B cell (primary cell): ENCODE measurements around the gene RGS14. TPM values are rescaled to one million over a fixed set of nuclear protein-coding genes. Genes with fewer than 3 reads are reported as not detected.

ENCODE experiments used
- ATAC-seq: fragments of 200-7000 bp; cut with Tn5 transposase; one replicate; pipeline ENCODE4 v1.10.0; 2021; ENCODE audit warnings: low read depth, mild to moderate bottlenecking, moderate number of reproducible peaks, moderate library complexity
- CTCF ChIA-PET: fragments of 350-600 bp; sonication (Branson Sonifier 250); formaldehyde crosslinking; loops from one replicate; lab custom pipeline; 2021; ENCODE audit warnings: antibody characterized with exemption, inconsistent platforms; lab: Charles Lee
- POLR2A ChIA-PET: fragments of 350-600 bp; sonication (Branson Sonifier 250); formaldehyde crosslinking; loops from one replicate; lab custom pipeline; 2021; ENCODE audit warnings: antibody characterized with exemption; lab: Charles Lee
- DNase-seq: peaks from one replicate; pipeline ENCODE4 v3.0.0; 2013
- H2AFZ ChIP-seq: 2 replicates; pipeline ENCODE4 v1.6.1; 2012; ENCODE audit warnings: mild to moderate bottlenecking, low read depth, low read length; ENCODE audit not compliant: insufficient read depth, poor library complexity, severe bottlenecking
- H3K27ac ChIP-seq, 2 donors: 1 replicate in 1 of 2; 2 replicates in 1 of 2; pipeline ENCODE4 v1.5.1; 2012 to 2013; ENCODE audit warnings: low read length in 2 of 2, mild to moderate bottlenecking in 2 of 2, moderate library complexity in 1 of 2
- H3K27me3 ChIP-seq, 4 experiments: fragments of 200-600 bp in 1 of 4; sonication (generic) in 1 of 4; replicated peaks in 1 of 4; 1 replicate in 2 of 4; 2 replicates in 2 of 4; pipeline versions ENCODE4 v1.6.1 to v1.7.0; 2013 to 2016; ENCODE audit warnings: low read length in 3 of 4, mild to moderate bottlenecking in 2 of 4, mixed read lengths in 1 of 4, moderate library complexity in 1 of 4; ENCODE audit not compliant: insufficient read depth in 4 of 4, control insufficient read depth in 3 of 4; ENCODE audit errors: control extremely low read depth in 1 of 4
- H3K36me3 ChIP-seq, 2 experiments: replicated peaks in 1 of 2; 1 replicate in 1 of 2; 2 replicates in 1 of 2; pipeline versions ENCODE4 v1.6.1 to v1.7.1; 2013; ENCODE audit warnings: low read length in 1 of 2; ENCODE audit not compliant: insufficient read depth in 2 of 2, control insufficient read depth in 1 of 2; ENCODE audit errors: control extremely low read depth in 1 of 2, extremely low read depth in 1 of 2
- H3K4me1 ChIP-seq, 2 donors: fragments of 200-600 bp in 1 of 2; sonication (generic) in 1 of 2; 1 replicate in 1 of 2; 2 replicates in 1 of 2; pipeline versions ENCODE4 v1.5.1 to v1.6.1; 2013 to 2017; ENCODE audit warnings: low read length in 2 of 2; ENCODE audit not compliant: control insufficient read depth in 2 of 2, insufficient read depth in 2 of 2
- H3K4me2 ChIP-seq: replicated peaks from 2 replicates; pipeline ENCODE3; 2012; ENCODE audit warnings: mild to moderate bottlenecking, low read depth, low read length; ENCODE audit not compliant: poor library complexity, severe bottlenecking
- H3K4me3 ChIP-seq, 5 experiments: fragments of 200-600 bp in 1 of 5; sonication (generic) in 1 of 5; 1 replicate in 3 of 5; 2 replicates in 2 of 5; pipeline versions ENCODE4 v1.5.1 to v1.7.0; 2011 to 2016; ENCODE audit warnings: low read length in 4 of 5, mild to moderate bottlenecking in 4 of 5, low read depth in 2 of 5, control low read depth in 1 of 5, moderate library complexity in 1 of 5; ENCODE audit not compliant: insufficient read depth in 1 of 5; ENCODE audit errors: control extremely low read depth in 1 of 5, extremely low read depth in 1 of 5
- H3K79me2 ChIP-seq: fragments of 200-600 bp; sonication (generic); one replicate; pipeline ENCODE4 v1.6.0; 2016; ENCODE audit warnings: low read length; ENCODE audit not compliant: control insufficient read depth, insufficient read depth
- H3K9ac ChIP-seq: fragments of 200-600 bp; sonication (generic); 2 replicates; pipeline ENCODE4 v1.6.1; 2017; ENCODE audit warnings: mild to moderate bottlenecking, low read length, moderate library complexity
- H3K9me3 ChIP-seq, 3 donors: one replicate each; pipeline versions ENCODE4 v1.6.1 to v1.7.1; 2013; ENCODE audit warnings: low read length in 2 of 3; ENCODE audit not compliant: control insufficient read depth in 2 of 3, insufficient read depth in 1 of 3; ENCODE audit errors: control extremely low read depth in 1 of 3
- H4K20me1 ChIP-seq: 2 replicates; pipeline ENCODE4 v1.6.0; 2012; ENCODE audit warnings: mild to moderate bottlenecking, low read length; ENCODE audit not compliant: insufficient read depth, control insufficient read depth, poor library complexity, severe bottlenecking
- H3K27ac Mint-ChIP-seq: one replicate; pipeline ENCODE4 v1.8.0; 2021; ENCODE audit warnings: mixed read lengths
- H3K27me3 Mint-ChIP-seq: one replicate; pipeline ENCODE4 v1.8.0; 2021; ENCODE audit warnings: mixed read lengths
- H3K4me1 Mint-ChIP-seq: one replicate; pipeline ENCODE4 v1.8.0; 2021; ENCODE audit warnings: mixed read lengths
- H3K4me3 Mint-ChIP-seq: one replicate; pipeline ENCODE4 v1.8.0; 2021; ENCODE audit warnings: mixed read lengths
- H3K9me3 Mint-ChIP-seq: one replicate; pipeline ENCODE4 v1.8.0; 2022; ENCODE audit warnings: mixed read lengths; ENCODE audit not compliant: insufficient read depth
- CTCF ChIP-seq: fragments of 200-600 bp; IDR thresholded peaks from one replicate; pipeline ENCODE4 v1.8.0; 2022; ENCODE audit warnings: antibody characterized with exemption, mild to moderate bottlenecking
- EZH2 ChIP-seq: IDR thresholded peaks from 2 replicates; pipeline ENCODE4 v1.6.1; 2012; ENCODE audit warnings: borderline replicate concordance, low read depth, mild to moderate bottlenecking, moderate library complexity, low read length; ENCODE audit not compliant: insufficient read depth, poor library complexity, severe bottlenecking
- WGBS: methylation state at CpG from one replicate; pipeline ENCODE4 v1.1.5; 2013; ENCODE audit warnings: missing lambda C conversion rate; ENCODE audit not compliant: insufficient coverage; 5-methylcytosine and 5-hydroxymethylcytosine counted together
- intact Hi-C: fragments of 100-400 bp; cut with micrococcal nuclease; formaldehyde crosslinking; loops from one replicate; pipeline ENCODE4 v1.10.0; 2022
- polyA plus RNA-seq: library from polyadenylated mRNA; depleted of rRNA; stranded (reverse); fragments of >200 nt; gene quantifications from 2 replicates; pipeline ENCODE4 v1.2.3, GENCODE V29; 2012
- total RNA-seq, 2 donors: library from RNA; stranded (reverse); fragments of 120-200 nt in 1 of 2; gene quantifications; 1 replicate in 1 of 2; 2 replicates in 1 of 2; pipeline versions ENCODE4 v1.2.3 to v1.2.4, GENCODE V29; 2013 to 2022

Gene RGS14
- total and polyA plus RNA-seq, 2 donors (not counting 1 experiment from before 2014, with no cell fraction given), result 85.8 to 184 TPM

GRCh38 chr5:177366528-177367322 is 9.0 kb downstream of the RGS14 start:
- POLR2A ChIA-PET, result no interaction called here
- Histone ChIP-seq H4K20me1 (peaks cover 96% of the 10 kb centered on the region), H3K27ac (no peak overlapping the region)

More at GRCh38 chr5:177366528-177367322, 9.0 kb downstream of the RGS14 start:
- H3K4me2 ChIP-seq, result no peak overlapping the region
- no peak overlapping the region for H2AFZ ChIP-seq
- peaks cover 40 to 55% of the 10 kb centered on the region in 2 donors for H3K4me1 ChIP-seq
- H3K36me3 ChIP-seq, result peaks cover 0 to 53% of the 10 kb centered on the region in 2 experiments
- H3K27me3 ChIP-seq, result no peaks in the 10 kb centered on the region
- 96% methylated on average over 20 of the region's 36 CpGs for WGBS
- H3K4me1 Mint-ChIP-seq, result peaks cover 54% of the 10 kb centered on the region
- CTCF ChIA-PET, result interaction anchor here (0.9 to 3.3 kb wide), 3 partner anchors 24 to 253 kb away, joined by 4 to 9 read pairs (median 5); no protein-coding TSS in a partner anchor
- H3K27me3 Mint-ChIP-seq, result no peaks in the 10 kb centered on the region
- H3K9ac ChIP-seq, result no peak overlapping the region
- TF ChIP-seq EZH2, result no peak
- TF ChIP-seq CTCF, result no peak
- intact Hi-C loops, result no loop called here
- no peak overlapping the region for H3K27ac Mint-ChIP-seq
- H3K4me3 Mint-ChIP-seq, result no peak overlapping the region
- H3K79me2 ChIP-seq, result peaks cover 47% of the 10 kb centered on the region
- H3K4me3 ChIP-seq, result no peak overlapping the region
- ATAC-seq (no peak), DNase-seq (no peak)
- no peaks in the 10 kb centered on the region for H3K9me3 ChIP-seq
- no peaks in the 10 kb centered on the region for H3K9me3 Mint-ChIP-seq
